Prostate gland (tissue), 2 donors: ENCODE results near the gene PDGFA. TPM values are rescaled to one million over a fixed set of nuclear protein-coding genes. Genes with fewer than 3 reads are reported as not detected.

ENCODE experiments used
- DNase-seq: peaks from one replicate; pipeline ENCODE4 v3.0.0-alpha.2; 2019; ENCODE audit warnings: low spot score
- H3K27ac ChIP-seq, 2 donors: fragments of 200-600 bp; sonication (generic); 2 replicates each; pipeline ENCODE4 v1.5.1; 2017 to 2019
- H3K27me3 ChIP-seq: fragments of 200-600 bp; sonication (generic); replicated peaks from 2 replicates; pipeline ENCODE4 v1.5.1; 2019; ENCODE audit not compliant: insufficient read depth
- H3K36me3 ChIP-seq, 2 donors: fragments of 200-600 bp; sonication (generic); 1 replicate in 1 of 2; 2 replicates in 1 of 2; pipeline versions ENCODE4 v1.5.1 to v1.8.1; 2017 to 2019
- H3K4me1 ChIP-seq: fragments of 200-600 bp; sonication (generic); replicated peaks from 2 replicates; pipeline ENCODE4 v1.5.1; 2019
- H3K4me3 ChIP-seq, 2 donors: fragments of 200-600 bp; sonication (generic); 2 replicates each; pipeline ENCODE4 v1.5.1; 2017 to 2019
- H3K9me3 ChIP-seq: fragments of 200-600 bp; sonication (generic); 2 replicates; pipeline ENCODE4 v1.5.1; 2017
- POLR2A ChIP-seq: fragments of 450-650 bp; IDR thresholded peaks from one replicate; pipeline ENCODE4 v1.6.1; 2016; ENCODE audit warnings: antibody characterized with exemption, mild to moderate bottlenecking
- POLR2AphosphoS5 ChIP-seq: sonication (generic); formaldehyde crosslinking; IDR thresholded peaks from one replicate; pipeline ENCODE4 v1.6.1; 2017; ENCODE audit warnings: antibody characterized with exemption
- WGBS: methylation state at CpG from one replicate; pipeline ENCODE4 v1.1.5; 2018; 5-methylcytosine and 5-hydroxymethylcytosine counted together
- intact Hi-C: fragments of 100-400 bp; cut with DNase I; formaldehyde crosslinking; loops from one replicate; pipeline ENCODE4 v1.14.2; 2022
- total RNA-seq, 2 donors: library from RNA; depleted of rRNA; stranded (reverse); fragments of >200 nt; gene quantifications; one replicate each; pipeline ENCODE4 v1.1.0, GENCODE V29; 2016
- TF ChIP-seq, protein P1 (sequence below), 4 experiments: fragments of 200-600 bp in 2 of 4; fragments of 450-650 bp in 2 of 4; sonication (generic) in 2 of 4; IDR thresholded peaks; 1 replicate in 3 of 4; 2 replicates in 1 of 4; pipeline ENCODE4 v1.5.1; 2016 to 2019; ENCODE audit warnings: antibody characterized with exemption in 4 of 4, mild to moderate bottlenecking in 2 of 4, moderate library complexity in 2 of 4

PDGFA gene
- total RNA-seq, 2 donors from 2014 or later, result 40.4 to 75.0 TPM

DNA sequence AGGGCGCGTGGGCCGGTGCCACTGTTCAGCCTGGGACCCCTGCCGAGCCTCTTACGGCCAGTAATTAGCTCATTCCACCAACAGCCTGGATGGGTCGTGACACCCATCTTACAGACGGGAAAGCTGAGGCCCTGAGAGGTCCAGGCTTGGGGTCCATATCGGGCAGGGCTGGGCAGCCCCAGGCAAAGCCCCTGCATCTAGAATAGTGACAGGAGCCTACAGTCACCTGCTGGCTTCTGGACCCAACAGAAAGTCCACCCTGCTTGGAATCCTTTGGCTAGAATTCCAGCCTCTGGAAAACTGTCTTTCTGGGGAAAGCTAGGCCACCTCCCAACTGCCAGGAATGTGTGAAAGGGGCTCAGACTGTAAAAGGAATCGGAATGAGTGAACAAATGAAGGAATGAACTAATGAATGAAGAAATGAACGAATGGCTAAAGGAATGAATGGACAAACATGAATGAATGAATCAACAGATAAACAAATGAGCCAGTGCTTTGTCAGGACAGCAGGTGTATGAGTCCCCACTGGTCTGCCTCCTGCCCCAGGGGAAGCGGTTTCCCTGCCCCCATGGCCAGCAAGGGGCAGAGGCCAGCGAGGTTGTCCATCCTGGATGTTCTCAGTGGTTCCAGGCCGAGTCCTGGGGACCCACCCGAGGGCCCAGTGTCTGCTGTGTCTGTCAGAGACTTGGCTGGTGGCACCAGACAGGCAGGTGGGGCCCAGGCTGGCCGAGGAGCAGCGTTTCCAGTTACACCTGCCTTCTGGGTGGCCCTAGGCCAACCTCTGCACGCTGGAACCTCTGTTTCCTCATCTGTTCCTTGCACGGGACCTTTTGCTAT is 24.1 kb upstream of the PDGFA start:
- no peaks in the 10 kb centered on the region for H3K27me3 ChIP-seq
- intact Hi-C loops, result no loop called here
- H3K4me3 ChIP-seq, result no peak overlapping the region
- peaks cover 6% of the 10 kb centered on the region for H3K4me1 ChIP-seq
- TF ChIP-seq, protein P1, sequence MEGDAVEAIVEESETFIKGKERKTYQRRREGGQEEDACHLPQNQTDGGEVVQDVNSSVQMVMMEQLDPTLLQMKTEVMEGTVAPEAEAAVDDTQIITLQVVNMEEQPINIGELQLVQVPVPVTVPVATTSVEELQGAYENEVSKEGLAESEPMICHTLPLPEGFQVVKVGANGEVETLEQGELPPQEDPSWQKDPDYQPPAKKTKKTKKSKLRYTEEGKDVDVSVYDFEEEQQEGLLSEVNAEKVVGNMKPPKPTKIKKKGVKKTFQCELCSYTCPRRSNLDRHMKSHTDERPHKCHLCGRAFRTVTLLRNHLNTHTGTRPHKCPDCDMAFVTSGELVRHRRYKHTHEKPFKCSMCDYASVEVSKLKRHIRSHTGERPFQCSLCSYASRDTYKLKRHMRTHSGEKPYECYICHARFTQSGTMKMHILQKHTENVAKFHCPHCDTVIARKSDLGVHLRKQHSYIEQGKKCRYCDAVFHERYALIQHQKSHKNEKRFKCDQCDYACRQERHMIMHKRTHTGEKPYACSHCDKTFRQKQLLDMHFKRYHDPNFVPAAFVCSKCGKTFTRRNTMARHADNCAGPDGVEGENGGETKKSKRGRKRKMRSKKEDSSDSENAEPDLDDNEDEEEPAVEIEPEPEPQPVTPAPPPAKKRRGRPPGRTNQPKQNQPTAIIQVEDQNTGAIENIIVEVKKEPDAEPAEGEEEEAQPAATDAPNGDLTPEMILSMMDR (IDR thresholded peaks at IDR 0.05), result no peak
- TF ChIP-seq POLR2A, result no peak
- TF ChIP-seq POLR2AphosphoS5, result no peak
- no peaks in the 10 kb centered on the region for H3K9me3 ChIP-seq
- no peak for DNase-seq
- no peaks in the 10 kb centered on the region for H3K36me3 ChIP-seq
- H3K27ac ChIP-seq, result no peak overlapping the region
- WGBS, result 87% methylated on average over 15 of the region's 18 CpGs

DNA sequence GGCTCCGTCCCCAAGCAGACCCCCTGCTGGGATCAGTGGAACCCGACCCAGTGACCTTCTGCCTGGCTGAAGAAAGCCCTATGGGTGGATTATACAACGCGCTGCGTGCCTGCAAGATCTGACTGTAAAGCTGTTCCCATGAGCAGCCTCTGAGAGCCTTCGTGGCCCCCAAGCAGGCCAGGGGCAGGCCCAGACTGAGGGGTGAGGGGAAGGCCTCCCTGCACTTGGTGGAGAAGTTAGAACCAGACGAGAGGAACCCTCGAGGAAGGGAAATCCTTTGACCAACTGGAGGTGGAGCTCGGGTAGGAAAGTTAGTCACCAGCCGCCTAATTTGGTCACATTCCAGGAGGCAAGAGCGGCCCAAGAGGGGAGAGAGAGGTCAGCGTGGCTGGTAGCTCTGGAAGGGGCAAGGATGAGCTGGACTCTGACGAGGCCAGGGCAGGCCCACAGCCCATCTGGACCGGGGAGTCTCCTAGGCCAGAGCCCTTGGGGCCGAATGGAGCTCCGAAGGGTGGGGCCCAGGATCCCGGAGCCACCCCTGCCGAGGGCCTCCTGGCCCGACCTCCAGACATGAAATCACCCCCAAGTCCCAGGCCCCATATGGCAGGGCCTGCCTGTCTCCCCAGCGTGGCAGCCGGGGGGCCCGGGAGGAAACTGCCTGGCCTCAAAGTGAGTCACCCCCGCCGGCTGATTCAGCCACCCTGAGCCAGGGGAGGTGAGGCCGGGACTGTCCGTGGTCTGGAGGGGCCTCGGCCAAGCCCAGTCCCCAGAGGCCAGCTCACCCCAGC is 23.3 kb upstream of the PDGFA start:
- Histone ChIP-seq H3K36me3 (no peaks in the 10 kb centered on the region), H3K9me3 (no peaks in the 10 kb centered on the region), H3K4me1 (peaks cover 10% of the 10 kb centered on the region), H3K27ac (no peak overlapping the region), H3K27me3 (no peaks in the 10 kb centered on the region), H3K4me3 (no peak overlapping the region)
- 73% methylated on average over 26 of the region's 27 CpGs for WGBS
- intact Hi-C loops, result no loop called here
- DNase-seq, result no peak
- TF ChIP-seq POLR2A, result no peak
- TF ChIP-seq, protein P1 (IDR thresholded peaks at IDR 0.05), result no peak
- no peak for TF ChIP-seq POLR2AphosphoS5

DNA sequence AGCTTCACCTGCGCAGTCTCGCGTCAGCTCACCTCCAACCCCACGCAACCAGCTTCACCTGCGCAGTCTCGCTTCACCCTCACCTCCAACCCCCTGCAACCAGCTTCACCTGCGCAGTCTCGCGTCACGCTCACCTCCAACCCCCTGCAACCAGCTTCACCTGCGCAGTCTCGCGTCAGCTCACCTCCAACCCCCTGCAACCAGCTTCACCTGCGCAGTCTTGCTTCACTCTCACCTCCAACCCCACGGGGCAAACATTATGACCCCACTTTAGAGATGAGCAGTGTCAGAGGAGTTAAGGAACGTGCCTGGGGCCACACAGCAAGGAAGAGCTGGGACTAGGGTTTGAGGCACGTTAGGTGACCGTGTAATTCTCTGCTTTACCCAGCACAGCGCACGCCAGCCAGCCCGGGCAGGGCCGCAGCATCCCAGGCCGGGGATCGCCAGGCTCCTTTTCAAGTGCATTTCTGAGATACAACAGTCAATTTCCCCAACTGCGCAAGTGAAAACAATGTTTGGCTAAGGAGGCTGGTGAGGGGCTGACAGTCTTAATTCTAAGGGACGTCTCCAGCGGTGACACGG is 22.6 kb upstream of the PDGFA start:
- TF ChIP-seq POLR2A (no peak), POLR2AphosphoS5 (no peak)
- TF ChIP-seq, protein P1 (IDR thresholded peaks at IDR 0.05), result no peak
- no peaks in the 10 kb centered on the region for H3K27me3 ChIP-seq
- H3K4me1 ChIP-seq, result peaks cover 11% of the 10 kb centered on the region
- DNase-seq, result no peak
- no peaks in the 10 kb centered on the region for H3K9me3 ChIP-seq
- H3K36me3 ChIP-seq, result no peaks in the 10 kb centered on the region
- intact Hi-C loops, result no loop called here
- H3K27ac ChIP-seq, result no peak overlapping the region
- WGBS, result 86% methylated on average over 28 of the region's 28 CpGs
- no peak overlapping the region for H3K4me3 ChIP-seq

DNA sequence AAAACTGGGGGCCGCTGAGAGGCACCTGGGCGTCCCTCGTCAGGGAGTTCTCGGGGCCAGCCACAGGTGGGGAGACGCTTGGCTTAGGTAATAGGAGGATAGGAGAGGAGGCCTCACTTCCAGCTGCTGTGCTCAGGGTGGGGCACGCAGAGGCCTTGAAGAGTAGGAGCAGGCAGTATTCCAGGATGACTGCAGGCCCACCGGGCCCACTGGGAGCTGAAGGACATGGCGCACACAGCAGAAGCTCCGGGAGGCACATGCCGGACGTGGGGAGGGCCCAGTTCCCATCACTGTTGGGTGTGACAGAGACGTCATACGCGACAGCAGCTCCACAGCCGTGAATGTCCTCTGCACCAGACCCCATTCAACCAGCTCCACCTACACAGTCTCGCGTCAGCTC is 22.0 kb upstream of the PDGFA start:
- TF ChIP-seq POLR2A (no peak), POLR2AphosphoS5 (no peak)
- TF ChIP-seq, protein P1 (IDR thresholded peaks at IDR 0.05), result no peak
- WGBS, result 93% methylated on average over 17 of the region's 17 CpGs

More for the DNA sequence above, 22.0 kb upstream of the PDGFA start:
- Histone ChIP-seq H3K4me3 (no peak overlapping the region), H3K9me3 (no peaks in the 10 kb centered on the region), H3K27ac (no peak overlapping the region), H3K4me1 (peaks cover 11% of the 10 kb centered on the region), H3K27me3 (no peaks in the 10 kb centered on the region), H3K36me3 (no peaks in the 10 kb centered on the region)
- DNase-seq, result no peak
- intact Hi-C loops, result no loop called here
